ENCODE measurements around the gene MPZ. TPM values are rescaled to one million over a fixed set of nuclear protein-coding genes. Genes with fewer than 3 reads are reported as not detected.

The MPZ gene
- total RNA-seq, 1 experiment from 2014 or later, result 4.0 TPM

GRCh38 chr1:161297415-161297814 is 12.4 kb downstream of the MPZ start:
- Histone ChIP-seq H3K4me2 (ENCODE audit: low read depth, low read length, poor library complexity, severe bottlenecking) (no peak overlapping the region), H2AFZ (ENCODE audit: low read length) (no peak overlapping the region), H3K27me3 (ENCODE audit: low read length) (no peaks in the 10 kb centered on the region), H3K4me1 (ENCODE audit: low read length) (no peaks in the 10 kb centered on the region), H4K20me1 (ENCODE audit: insufficient read depth, low read depth, low read length) (no peaks in the 10 kb centered on the region), H3K27ac (ENCODE audit: low read length) (no peak overlapping the region), H3K36me3 (ENCODE audit: insufficient read depth, low read length) (no peaks in the 10 kb centered on the region), H3K4me3 (ENCODE audit: low read length) (no peak overlapping the region), H3K9ac (ENCODE audit: low read length) (no peak overlapping the region), H3K9me3 (ENCODE audit: low read length) (no peaks in the 10 kb centered on the region), H3K9me2 (replicated peaks; ENCODE audit: insufficient read depth, low read length) (no peaks in the 10 kb centered on the region), H3K79me2 (ENCODE audit: low read length) (no peaks in the 10 kb centered on the region)
- no peak for DNase-seq

GRCh38 chr1:161290779-161291178 is 19.0 kb downstream of the MPZ start:
- Histone ChIP-seq H3K36me3 (ENCODE audit: insufficient read depth, low read length) (no peaks in the 10 kb centered on the region), H4K20me1 (ENCODE audit: insufficient read depth, low read depth, low read length) (no peaks in the 10 kb centered on the region), H3K9ac (ENCODE audit: low read length) (no peak overlapping the region), H3K4me2 (ENCODE audit: low read depth, low read length, poor library complexity, severe bottlenecking) (no peak overlapping the region), H3K27ac (ENCODE audit: low read length) (no peak overlapping the region), H3K27me3 (ENCODE audit: low read length) (no peaks in the 10 kb centered on the region), H3K9me2 (replicated peaks; ENCODE audit: insufficient read depth, low read length) (no peaks in the 10 kb centered on the region), H3K9me3 (ENCODE audit: low read length) (no peaks in the 10 kb centered on the region), H3K4me1 (ENCODE audit: low read length) (no peaks in the 10 kb centered on the region), H3K79me2 (ENCODE audit: low read length) (no peaks in the 10 kb centered on the region), H3K4me3 (ENCODE audit: low read length) (no peak overlapping the region), H2AFZ (ENCODE audit: low read length) (no peak overlapping the region)
- no peak for DNase-seq

GRCh38 chr1:161287482-161288054 is 22.2 kb downstream of the MPZ start:
- Histone ChIP-seq H2AFZ (ENCODE audit: low read length) (no peak overlapping the region), H3K4me3 (ENCODE audit: low read length) (no peak overlapping the region), H3K4me1 (ENCODE audit: low read length) (no peaks in the 10 kb centered on the region), H3K36me3 (ENCODE audit: insufficient read depth, low read length) (no peaks in the 10 kb centered on the region), H3K79me2 (ENCODE audit: low read length) (no peaks in the 10 kb centered on the region), H3K27ac (ENCODE audit: low read length) (no peak overlapping the region), H3K9me2 (replicated peaks; ENCODE audit: insufficient read depth, low read length) (no peaks in the 10 kb centered on the region), H3K27me3 (ENCODE audit: low read length) (no peaks in the 10 kb centered on the region), H3K4me2 (ENCODE audit: low read depth, low read length, poor library complexity, severe bottlenecking) (no peak overlapping the region), H4K20me1 (ENCODE audit: insufficient read depth, low read depth, low read length) (no peaks in the 10 kb centered on the region), H3K9ac (ENCODE audit: low read length) (no peak overlapping the region), H3K9me3 (ENCODE audit: low read length) (no peaks in the 10 kb centered on the region)
- no peak for DNase-seq

GRCh38 chr1:161285521-161285920 is 24.2 kb downstream of the MPZ start:
- no peak overlapping the region for H3K4me2 ChIP-seq (ENCODE audit: low read depth, low read length, poor library complexity, severe bottlenecking)
- no peak for DNase-seq
- H2AFZ ChIP-seq (ENCODE audit: low read length), result no peak overlapping the region
- H3K4me1 ChIP-seq (ENCODE audit: low read length), result no peaks in the 10 kb centered on the region
- H3K9me2 ChIP-seq (replicated peaks; ENCODE audit: insufficient read depth, low read length), result no peaks in the 10 kb centered on the region
- H3K79me2 ChIP-seq (ENCODE audit: low read length), result no peaks in the 10 kb centered on the region
- no peaks in the 10 kb centered on the region for H3K36me3 ChIP-seq (ENCODE audit: insufficient read depth, low read length)
- H3K27ac ChIP-seq (ENCODE audit: low read length), result no peak overlapping the region
- no peaks in the 10 kb centered on the region for H3K27me3 ChIP-seq (ENCODE audit: low read length)
- no peaks in the 10 kb centered on the region for H4K20me1 ChIP-seq (ENCODE audit: insufficient read depth, low read depth, low read length)
- no peaks in the 10 kb centered on the region for H3K9me3 ChIP-seq (ENCODE audit: low read length)
- H3K9ac ChIP-seq (ENCODE audit: low read length), result no peak overlapping the region
- H3K4me3 ChIP-seq (ENCODE audit: low read length), result no peak overlapping the region

- Histone ChIP-seq H3K27ac (ENCODE audit: low read length) (no peak overlapping the region), H3K36me3 (ENCODE audit: insufficient read depth, low read length) (no peaks in the 10 kb centered on the region), H3K9me3 (ENCODE audit: low read length) (no peaks in the 10 kb centered on the region), H3K4me3 (ENCODE audit: low read length) (no peak overlapping the region), H4K20me1 (ENCODE audit: insufficient read depth, low read depth, low read length) (no peaks in the 10 kb centered on the region), H3K9ac (ENCODE audit: low read length) (no peak overlapping the region), H3K27me3 (ENCODE audit: low read length) (no peaks in the 10 kb centered on the region), H3K79me2 (ENCODE audit: low read length) (no peaks in the 10 kb centered on the region), H3K4me1 (ENCODE audit: low read length) (no peaks in the 10 kb centered on the region), H3K9me2 (replicated peaks; ENCODE audit: insufficient read depth, low read length) (no peaks in the 10 kb centered on the region), H3K4me2 (ENCODE audit: low read depth, low read length, poor library complexity, severe bottlenecking) (no peak overlapping the region), H2AFZ (ENCODE audit: low read length) (no peak overlapping the region)
- no peak for DNase-seq
Measured at GRCh38 chr1:161285113-161285512, 24.7 kb downstream of the MPZ start.

- no peaks in the 10 kb centered on the region for H4K20me1 ChIP-seq (ENCODE audit: insufficient read depth, low read depth, low read length)
- H2AFZ ChIP-seq (ENCODE audit: low read length), result no peak overlapping the region
- H3K79me2 ChIP-seq (ENCODE audit: low read length), result no peaks in the 10 kb centered on the region
- no peaks in the 10 kb centered on the region for H3K36me3 ChIP-seq (ENCODE audit: insufficient read depth, low read length)
- H3K9me3 ChIP-seq (ENCODE audit: low read length), result no peaks in the 10 kb centered on the region
- H3K9ac ChIP-seq (ENCODE audit: low read length), result no peak overlapping the region
- H3K4me1 ChIP-seq (ENCODE audit: low read length), result no peaks in the 10 kb centered on the region
- no peak for DNase-seq
- H3K4me3 ChIP-seq (ENCODE audit: low read length), result no peak overlapping the region
- no peak overlapping the region for H3K4me2 ChIP-seq (ENCODE audit: low read depth, low read length, poor library complexity, severe bottlenecking)
- H3K9me2 ChIP-seq (replicated peaks; ENCODE audit: insufficient read depth, low read length), result no peaks in the 10 kb centered on the region
- no peaks in the 10 kb centered on the region for H3K27me3 ChIP-seq (ENCODE audit: low read length)
- no peak overlapping the region for H3K27ac ChIP-seq (ENCODE audit: low read length)
Measured at GRCh38 chr1:161282991-161283390, 26.8 kb downstream of the MPZ start.

- H3K4me3 ChIP-seq (ENCODE audit: low read length), result no peak overlapping the region
Measured at GRCh38 chr1:161274874-161275273, 34.9 kb downstream of the MPZ start.

GRCh38 chr1:161273402-161273801 is 36.4 kb downstream of the MPZ start:
- Histone ChIP-seq H3K9me2 (replicated peaks; ENCODE audit: insufficient read depth, low read length) (no peaks in the 10 kb centered on the region), H3K4me2 (ENCODE audit: low read depth, low read length, poor library complexity, severe bottlenecking) (no peak overlapping the region), H3K27me3 (ENCODE audit: low read length) (no peaks in the 10 kb centered on the region), H3K27ac (ENCODE audit: low read length) (no peak overlapping the region), H2AFZ (ENCODE audit: low read length) (no peak overlapping the region), H3K9ac (ENCODE audit: low read length) (no peak overlapping the region), H3K4me3 (ENCODE audit: low read length) (no peak overlapping the region), H3K79me2 (ENCODE audit: low read length) (no peaks in the 10 kb centered on the region), H3K36me3 (ENCODE audit: insufficient read depth, low read length) (no peaks in the 10 kb centered on the region), H3K4me1 (ENCODE audit: low read length) (no peaks in the 10 kb centered on the region; the same call in 1 of the 2 replicates), H3K9me3 (ENCODE audit: low read length) (no peaks in the 10 kb centered on the region), H4K20me1 (ENCODE audit: insufficient read depth, low read depth, low read length) (no peaks in the 10 kb centered on the region)
- DNase-seq, result no peak

More at GRCh38 chr1:161274874-161275273, 34.9 kb downstream of the MPZ start:
- no peak for DNase-seq
- H3K27ac ChIP-seq (ENCODE audit: low read length), result no peak overlapping the region
- H3K9ac ChIP-seq (ENCODE audit: low read length), result no peak overlapping the region
- H3K27me3 ChIP-seq (ENCODE audit: low read length), result no peaks in the 10 kb centered on the region
- no peak overlapping the region for H3K4me2 ChIP-seq (ENCODE audit: low read depth, low read length, poor library complexity, severe bottlenecking)
- H3K79me2 ChIP-seq (ENCODE audit: low read length), result no peaks in the 10 kb centered on the region
- H3K9me3 ChIP-seq (ENCODE audit: low read length), result no peaks in the 10 kb centered on the region
- no peaks in the 10 kb centered on the region for H3K4me1 ChIP-seq (ENCODE audit: low read length)
- no peaks in the 10 kb centered on the region for H3K9me2 ChIP-seq (replicated peaks; ENCODE audit: insufficient read depth, low read length)
- no peak overlapping the region for H2AFZ ChIP-seq (ENCODE audit: low read length)
- H4K20me1 ChIP-seq (ENCODE audit: insufficient read depth, low read depth, low read length), result no peaks in the 10 kb centered on the region
- no peaks in the 10 kb centered on the region for H3K36me3 ChIP-seq (ENCODE audit: insufficient read depth, low read length)

GRCh38 chr1:161267321-161267720 is 42.4 kb downstream of the MPZ start:
- H3K79me2 ChIP-seq (ENCODE audit: low read length), result no peaks in the 10 kb centered on the region
- no peaks in the 10 kb centered on the region for H3K9me3 ChIP-seq (ENCODE audit: low read length)
- H2AFZ ChIP-seq (ENCODE audit: low read length), result no peak overlapping the region
- no peaks in the 10 kb centered on the region for H4K20me1 ChIP-seq (ENCODE audit: insufficient read depth, low read depth, low read length)
- H3K9ac ChIP-seq (ENCODE audit: low read length), result no peak overlapping the region
- H3K9me2 ChIP-seq (replicated peaks; ENCODE audit: insufficient read depth, low read length), result no peaks in the 10 kb centered on the region
- no peak overlapping the region for H3K27ac ChIP-seq (ENCODE audit: low read length)
- DNase-seq, result no peak
- H3K27me3 ChIP-seq (ENCODE audit: low read length), result no peaks in the 10 kb centered on the region
- no peak overlapping the region for H3K4me3 ChIP-seq (ENCODE audit: low read length)
- H3K36me3 ChIP-seq (ENCODE audit: insufficient read depth, low read length), result no peaks in the 10 kb centered on the region
- H3K4me2 ChIP-seq (ENCODE audit: low read depth, low read length, poor library complexity, severe bottlenecking), result no peak overlapping the region
- H3K4me1 ChIP-seq (ENCODE audit: low read length), result peaks cover 5% of the 10 kb centered on the region; the same call in 1 of the 2 replicates
